ENCODE results near the gene TMEM184C. TPM values are rescaled to one million over a fixed set of nuclear protein-coding genes. Genes with fewer than 3 reads are reported as not detected.

The TMEM184C gene
- total and polyA plus RNA-seq, 2 donors (not counting 1 experiment from before 2014, with no cell fraction given) = 4.9 to 27.5 TPM

DNA sequence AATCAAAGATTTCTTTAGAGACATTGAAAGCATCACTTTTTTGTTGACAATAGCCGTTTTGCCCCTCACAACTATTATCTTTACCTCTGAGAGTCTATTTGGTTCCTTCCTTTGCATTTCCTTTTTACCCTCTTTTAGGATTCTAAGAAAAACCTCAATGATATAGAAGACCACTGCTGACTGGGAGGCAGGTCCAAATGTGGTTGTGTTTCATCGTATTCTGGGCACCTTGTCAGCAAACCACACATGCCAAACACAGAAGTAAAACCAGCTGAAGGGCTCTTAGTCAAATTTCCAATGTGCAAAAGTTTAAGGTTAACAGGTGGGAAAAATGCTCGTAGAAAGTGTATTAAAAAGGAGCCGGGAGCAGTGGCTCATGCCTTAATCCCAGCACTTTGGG, 71.9 kb downstream of the TMEM184C start:
- ChIA-PET CTCF (no interaction called here), POLR2A (no interaction called here)
- Mint-ChIP-seq H3K4me3 (no peak overlapping the region), H3K9me3 (ENCODE audit: insufficient read depth) (no peaks in the 10 kb centered on the region), H3K27ac (no peak overlapping the region), H3K27me3 (peaks cover 12% of the 10 kb centered on the region), H3K4me1 (peaks cover 11% of the 10 kb centered on the region)
- DNase-seq = no peak
- Histone ChIP-seq H3K4me3 (ENCODE audit: control extremely low read depth in 1 of 5, extremely low read depth in 1 of 5, insufficient read depth in 1 of 5, low read depth in 2 of 5, low read length in 4 of 5) (no peak overlapping the region), H3K36me3 (replicated peaks in 1 of 2; ENCODE audit: control extremely low read depth in 1 of 2, control insufficient read depth in 1 of 2, extremely low read depth in 1 of 2, insufficient read depth in 2 of 2, low read length in 1 of 2) (no peaks in the 10 kb centered on the region), H3K9me3 (ENCODE audit: control extremely low read depth in 1 of 3, control insufficient read depth in 2 of 3, insufficient read depth in 1 of 3, low read length in 2 of 3) (no peaks in the 10 kb centered on the region), H4K20me1 (ENCODE audit: control insufficient read depth, insufficient read depth, low read length, poor library complexity, severe bottlenecking) (no peaks in the 10 kb centered on the region), H2AFZ (ENCODE audit: insufficient read depth, low read depth, low read length, poor library complexity, severe bottlenecking) (no peak overlapping the region), H3K79me2 (ENCODE audit: control insufficient read depth, insufficient read depth, low read length) (no peaks in the 10 kb centered on the region), H3K27me3 (replicated peaks in 1 of 4; ENCODE audit: control extremely low read depth in 1 of 4, control insufficient read depth in 3 of 4, insufficient read depth in 4 of 4, low read length in 3 of 4) (peaks cover 0 to 14% (median 6%) of the 10 kb centered on the region in 4 experiments), H3K9ac (ENCODE audit: low read length) (no peak overlapping the region), H3K4me2 (replicated peaks; ENCODE audit: low read depth, low read length, poor library complexity, severe bottlenecking) (no peak overlapping the region), H3K27ac (ENCODE audit: low read length in 2 of 2) (no peak overlapping the region), H3K4me1 (ENCODE audit: control insufficient read depth in 2 of 2, insufficient read depth in 2 of 2, low read length in 2 of 2) (peaks cover 5 to 7% of the 10 kb centered on the region in 2 donors)
- no peak for TF ChIP-seq EZH2 (IDR thresholded peaks at IDR 0.05; ENCODE audit: borderline replicate concordance, insufficient read depth, low read depth, low read length, poor library complexity, severe bottlenecking)
- TF ChIP-seq, protein P1, sequence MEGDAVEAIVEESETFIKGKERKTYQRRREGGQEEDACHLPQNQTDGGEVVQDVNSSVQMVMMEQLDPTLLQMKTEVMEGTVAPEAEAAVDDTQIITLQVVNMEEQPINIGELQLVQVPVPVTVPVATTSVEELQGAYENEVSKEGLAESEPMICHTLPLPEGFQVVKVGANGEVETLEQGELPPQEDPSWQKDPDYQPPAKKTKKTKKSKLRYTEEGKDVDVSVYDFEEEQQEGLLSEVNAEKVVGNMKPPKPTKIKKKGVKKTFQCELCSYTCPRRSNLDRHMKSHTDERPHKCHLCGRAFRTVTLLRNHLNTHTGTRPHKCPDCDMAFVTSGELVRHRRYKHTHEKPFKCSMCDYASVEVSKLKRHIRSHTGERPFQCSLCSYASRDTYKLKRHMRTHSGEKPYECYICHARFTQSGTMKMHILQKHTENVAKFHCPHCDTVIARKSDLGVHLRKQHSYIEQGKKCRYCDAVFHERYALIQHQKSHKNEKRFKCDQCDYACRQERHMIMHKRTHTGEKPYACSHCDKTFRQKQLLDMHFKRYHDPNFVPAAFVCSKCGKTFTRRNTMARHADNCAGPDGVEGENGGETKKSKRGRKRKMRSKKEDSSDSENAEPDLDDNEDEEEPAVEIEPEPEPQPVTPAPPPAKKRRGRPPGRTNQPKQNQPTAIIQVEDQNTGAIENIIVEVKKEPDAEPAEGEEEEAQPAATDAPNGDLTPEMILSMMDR (IDR thresholded peaks at IDR 0.05) = no peak
- intact Hi-C loops (cut with micrococcal nuclease) = no loop called here
- 21% methylated on average over 3 of the region's 4 CpGs for WGBS (ENCODE audit: insufficient coverage)
- no peak for ATAC-seq (ENCODE audit: low read depth)

DNA sequence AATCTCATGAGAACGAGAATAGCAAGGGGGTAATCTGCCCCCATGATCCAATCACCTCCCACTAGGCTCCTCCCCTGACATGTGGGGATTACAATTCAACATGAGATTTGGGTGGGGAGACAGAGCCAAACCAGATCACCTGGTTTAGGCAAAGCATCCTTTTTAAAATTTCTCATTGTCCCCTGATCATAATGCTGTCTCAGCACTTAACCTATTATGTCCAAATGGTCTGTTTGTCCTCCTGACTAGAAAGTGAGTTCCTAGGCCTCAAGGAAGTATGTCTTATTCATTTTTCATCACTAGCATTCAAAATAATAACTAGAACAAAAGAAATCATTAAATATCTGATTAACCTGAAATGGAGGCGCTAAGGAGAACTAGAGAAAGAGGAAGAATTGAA, 74.6 kb downstream of the TMEM184C start:
- Mint-ChIP-seq H3K27ac (no peak overlapping the region), H3K27me3 (peaks cover 21% of the 10 kb centered on the region), H3K4me3 (no peak overlapping the region), H3K4me1 (no peaks in the 10 kb centered on the region), H3K9me3 (ENCODE audit: insufficient read depth) (no peaks in the 10 kb centered on the region)
- no peaks in the 10 kb centered on the region for H3K4me1 ChIP-seq (ENCODE audit: control insufficient read depth in 2 of 2, insufficient read depth in 2 of 2, low read length in 2 of 2)
- CTCF ChIA-PET = no interaction called here
- H3K27me3 ChIP-seq (replicated peaks in 1 of 4; ENCODE audit: control extremely low read depth in 1 of 4, control insufficient read depth in 3 of 4, insufficient read depth in 4 of 4, low read length in 3 of 4) = peaks cover 0 to 14% (median 6%) of the 10 kb centered on the region in 4 experiments
- no peak overlapping the region for H3K27ac ChIP-seq (ENCODE audit: low read length in 2 of 2)
- POLR2A ChIA-PET = no interaction called here
- no peak overlapping the region for H3K4me2 ChIP-seq (replicated peaks; ENCODE audit: low read depth, low read length, poor library complexity, severe bottlenecking)
- WGBS (ENCODE audit: insufficient coverage) = no CpG with 5 or more reads among the region's 2 CpGs
- H3K4me3 ChIP-seq (ENCODE audit: control extremely low read depth in 1 of 5, extremely low read depth in 1 of 5, insufficient read depth in 1 of 5, low read depth in 2 of 5, low read length in 4 of 5) = no peak overlapping the region
- no peaks in the 10 kb centered on the region for H4K20me1 ChIP-seq (ENCODE audit: control insufficient read depth, insufficient read depth, low read length, poor library complexity, severe bottlenecking)
- no peak overlapping the region for H2AFZ ChIP-seq (ENCODE audit: insufficient read depth, low read depth, low read length, poor library complexity, severe bottlenecking)
- no peak for TF ChIP-seq EZH2 (IDR thresholded peaks at IDR 0.05; ENCODE audit: borderline replicate concordance, insufficient read depth, low read depth, low read length, poor library complexity, severe bottlenecking)
- TF ChIP-seq, protein P1 (IDR thresholded peaks at IDR 0.05) = no peak
- intact Hi-C loops (cut with micrococcal nuclease) = no loop called here
- DNase-seq = no peak
- ATAC-seq (ENCODE audit: low read depth) = no peak
- H3K79me2 ChIP-seq (ENCODE audit: control insufficient read depth, insufficient read depth, low read length) = no peaks in the 10 kb centered on the region
- H3K36me3 ChIP-seq (replicated peaks in 1 of 2; ENCODE audit: control extremely low read depth in 1 of 2, control insufficient read depth in 1 of 2, extremely low read depth in 1 of 2, insufficient read depth in 2 of 2, low read length in 1 of 2) = no peaks in the 10 kb centered on the region
- H3K9me3 ChIP-seq (ENCODE audit: control extremely low read depth in 1 of 3, control insufficient read depth in 2 of 3, insufficient read depth in 1 of 3, low read length in 2 of 3) = no peaks in the 10 kb centered on the region
- no peak overlapping the region for H3K9ac ChIP-seq (ENCODE audit: low read length)

Data from B cell (primary cell).